WTC11 (cell line): ENCODE measurements around the gene CERS5. TPM values are rescaled to one million over a fixed set of nuclear protein-coding genes. Genes with fewer than 3 reads are reported as not detected.

Experiments used
- ATAC-seq: fragments of 200-7000 bp; cut with Tn5 transposase; 2 replicates; pipeline ENCODE4 v1.10.0; 2021; ENCODE audit warnings: mild to moderate bottlenecking, moderate library complexity
- CTCF ChIA-PET: fragments of 300-600 bp; sonication (Branson Sonifier 250); formaldehyde crosslinking; loops from one replicate; lab custom pipeline; 2021; ENCODE audit warnings: antibody characterized with exemption; lab: Charles Lee
- POLR2A ChIA-PET: fragments of 350-600 bp; sonication (Branson Sonifier 250); formaldehyde crosslinking; loops from one replicate; lab custom pipeline; 2021; ENCODE audit warnings: antibody characterized with exemption; lab: Charles Lee
- DNase-seq: peaks from one replicate; pipeline ENCODE4 v3.0.0; 2021; ENCODE audit warnings: low spot score
- H3K27ac Mint-ChIP-seq: 2 replicates; pipeline ENCODE4 v1.8.0; 2021; ENCODE audit warnings: mixed read lengths
- H3K27me3 Mint-ChIP-seq: 2 replicates; pipeline ENCODE4 v1.8.0; 2021; ENCODE audit warnings: low read depth, mild to moderate bottlenecking, moderate library complexity, mixed read lengths
- H3K36me3 Mint-ChIP-seq: 2 replicates; pipeline ENCODE4 v1.8.0; 2021; ENCODE audit warnings: mixed read lengths
- H3K4me1 Mint-ChIP-seq: 2 replicates; pipeline ENCODE4 v1.8.0; 2022; ENCODE audit warnings: mixed read lengths
- H3K4me3 Mint-ChIP-seq: 2 replicates; pipeline ENCODE4 v1.8.0; 2021; ENCODE audit warnings: mild to moderate bottlenecking, moderate library complexity, mixed read lengths
- H3K9me3 Mint-ChIP-seq: 2 replicates; pipeline ENCODE4 v1.8.0; 2021; ENCODE audit warnings: mixed read lengths
- AR ChIP-seq: fragments of 250-450 bp; sonication (Bioruptor Pico); IDR thresholded peaks from 2 replicates; pipeline ENCODE4 v1.9.0; 2021; ENCODE audit warnings: mild to moderate bottlenecking
- ATF2 ChIP-seq: sonication (generic); formaldehyde crosslinking; IDR thresholded peaks from 2 replicates; pipeline ENCODE4 v1.8.1; 2022; ENCODE audit warnings: low read depth, missing genetic modification reagents, borderline replicate concordance
- CDX4 ChIP-seq: fragments of 250-450 bp; sonication (Bioruptor Pico); IDR thresholded peaks from 2 replicates; pipeline ENCODE4 v1.9.0; 2021; ENCODE audit warnings: moderate library complexity, mild to moderate bottlenecking, inconsistent platforms, borderline replicate concordance
- EMX1 ChIP-seq: fragments of 250-450 bp; sonication (Bioruptor Pico); IDR thresholded peaks from 2 replicates; pipeline ENCODE4 v1.8.0; 2021; ENCODE audit warnings: mild to moderate bottlenecking
- JAZF1 ChIP-seq: fragments of 250-450 bp; sonication (Bioruptor Pico); IDR thresholded peaks from 2 replicates; pipeline ENCODE4 v1.9.0; 2021; ENCODE audit warnings: moderate library complexity, mild to moderate bottlenecking, inconsistent platforms
- SP1 ChIP-seq: sonication (generic); formaldehyde crosslinking; conservative IDR thresholded peaks from 2 replicates; pipeline ENCODE4 v1.8.1; 2022; ENCODE audit warnings: missing genetic modification reagents
- ZNF423 ChIP-seq: fragments of 250-450 bp; sonication (Bioruptor Pico); IDR thresholded peaks from 2 replicates; pipeline ENCODE4 v2.1.2; 2022; ENCODE audit warnings: mild to moderate bottlenecking, moderate library complexity
- ZNF512 ChIP-seq: sonication (generic); formaldehyde crosslinking; IDR thresholded peaks from 2 replicates; pipeline ENCODE4 v1.8.1; 2022; ENCODE audit warnings: missing genetic modification reagents, borderline replicate concordance
- ZNF532 ChIP-seq: fragments of 250-450 bp; sonication (Bioruptor Pico); IDR thresholded peaks from 2 replicates; pipeline ENCODE4 v1.9.0; 2021; ENCODE audit warnings: mild to moderate bottlenecking, borderline replicate concordance
- total RNA-seq: library from RNA; stranded (reverse); gene quantifications from 3 replicates; pipeline ENCODE4 v1.2.3, GENCODE V29; 2021
- TF ChIP-seq, protein P1 (sequence below): sonication (generic); formaldehyde crosslinking; IDR thresholded peaks from 2 replicates; pipeline ENCODE4 v1.8.0; 2022; ENCODE audit warnings: mild to moderate bottlenecking, missing genetic modification reagents
- TF ChIP-seq, protein P2 (sequence below): sonication (generic); formaldehyde crosslinking; IDR thresholded peaks from 2 replicates; pipeline ENCODE4 v1.8.1; 2022; ENCODE audit warnings: low read depth, mild to moderate bottlenecking, moderate library complexity, missing genetic modification reagents, borderline replicate concordance
- TF ChIP-seq, protein P3 (sequence below): sonication (generic); formaldehyde crosslinking; IDR thresholded peaks from 2 replicates; pipeline ENCODE4 v1.8.1; 2022; ENCODE audit warnings: mild to moderate bottlenecking, moderate library complexity, missing genetic modification reagents
- TF ChIP-seq, protein P4 (sequence below): sonication (generic); formaldehyde crosslinking; IDR thresholded peaks from 2 replicates; pipeline ENCODE4 v1.8.1; 2023; ENCODE audit warnings: mild to moderate bottlenecking, moderate library complexity, missing genetic modification reagents
- TF ChIP-seq, protein P5 (sequence below): sonication (generic); formaldehyde crosslinking; IDR thresholded peaks from 2 replicates; pipeline ENCODE4 v1.8.1; 2023; ENCODE audit warnings: mild to moderate bottlenecking, missing genetic modification reagents, borderline replicate concordance

The CERS5 gene
- total RNA-seq, 1 experiment from 2014 or later = 55.8 TPM

- Mint-ChIP-seq H3K4me1 (no peaks in the 10 kb centered on the region), H3K27ac (no peak overlapping the region), H3K4me3 (no peak overlapping the region), H3K36me3 (peaks cover 18% of the 10 kb centered on the region), H3K27me3 (no peaks in the 10 kb centered on the region), H3K9me3 (no peaks in the 10 kb centered on the region)
- ChIA-PET CTCF (interaction anchor here (0.6 kb wide), 1 partner anchor 82 kb away, joined by 3 read pairs; no protein-coding TSS in a partner anchor), POLR2A (interaction anchor here (0.7 kb wide), 1 partner anchor 866 kb away, joined by 3 read pairs; no protein-coding TSS in a partner anchor)
- no peak for DNase-seq
- no peak for ATAC-seq
- TF ChIP-seq ZNF423 (CRISPR knock-in tag) (no peak), ATF2 (CRISPR knock-in tag) (no peak), AR (CRISPR knock-in tag) (no peak), ZNF512 (CRISPR knock-in tag) (no peak), CDX4 (CRISPR knock-in tag) (no peak), EMX1 (CRISPR knock-in tag) (no peak), SP1 (CRISPR knock-in tag) (no peak), ZNF532 (CRISPR knock-in tag) (no peak), JAZF1 (CRISPR knock-in tag) (no peak)
- TF ChIP-seq, protein P1, sequence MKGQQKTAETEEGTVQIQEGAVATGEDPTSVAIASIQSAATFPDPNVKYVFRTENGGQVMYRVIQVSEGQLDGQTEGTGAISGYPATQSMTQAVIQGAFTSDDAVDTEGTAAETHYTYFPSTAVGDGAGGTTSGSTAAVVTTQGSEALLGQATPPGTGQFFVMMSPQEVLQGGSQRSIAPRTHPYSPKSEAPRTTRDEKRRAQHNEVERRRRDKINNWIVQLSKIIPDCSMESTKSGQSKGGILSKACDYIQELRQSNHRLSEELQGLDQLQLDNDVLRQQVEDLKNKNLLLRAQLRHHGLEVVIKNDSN (CRISPR knock-in tag) = no peak
- TF ChIP-seq, protein P2, sequence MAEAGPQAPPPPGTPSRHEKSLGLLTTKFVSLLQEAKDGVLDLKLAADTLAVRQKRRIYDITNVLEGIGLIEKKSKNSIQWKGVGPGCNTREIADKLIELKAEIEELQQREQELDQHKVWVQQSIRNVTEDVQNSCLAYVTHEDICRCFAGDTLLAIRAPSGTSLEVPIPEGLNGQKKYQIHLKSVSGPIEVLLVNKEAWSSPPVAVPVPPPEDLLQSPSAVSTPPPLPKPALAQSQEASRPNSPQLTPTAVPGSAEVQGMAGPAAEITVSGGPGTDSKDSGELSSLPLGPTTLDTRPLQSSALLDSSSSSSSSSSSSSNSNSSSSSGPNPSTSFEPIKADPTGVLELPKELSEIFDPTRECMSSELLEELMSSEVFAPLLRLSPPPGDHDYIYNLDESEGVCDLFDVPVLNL (CRISPR knock-in tag) = no peak
- TF ChIP-seq, protein P3, sequence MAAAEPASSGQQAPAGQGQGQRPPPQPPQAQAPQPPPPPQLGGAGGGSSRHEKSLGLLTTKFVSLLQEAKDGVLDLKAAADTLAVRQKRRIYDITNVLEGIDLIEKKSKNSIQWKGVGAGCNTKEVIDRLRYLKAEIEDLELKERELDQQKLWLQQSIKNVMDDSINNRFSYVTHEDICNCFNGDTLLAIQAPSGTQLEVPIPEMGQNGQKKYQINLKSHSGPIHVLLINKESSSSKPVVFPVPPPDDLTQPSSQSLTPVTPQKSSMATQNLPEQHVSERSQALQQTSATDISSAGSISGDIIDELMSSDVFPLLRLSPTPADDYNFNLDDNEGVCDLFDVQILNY = no peak
- TF ChIP-seq, protein P4, sequence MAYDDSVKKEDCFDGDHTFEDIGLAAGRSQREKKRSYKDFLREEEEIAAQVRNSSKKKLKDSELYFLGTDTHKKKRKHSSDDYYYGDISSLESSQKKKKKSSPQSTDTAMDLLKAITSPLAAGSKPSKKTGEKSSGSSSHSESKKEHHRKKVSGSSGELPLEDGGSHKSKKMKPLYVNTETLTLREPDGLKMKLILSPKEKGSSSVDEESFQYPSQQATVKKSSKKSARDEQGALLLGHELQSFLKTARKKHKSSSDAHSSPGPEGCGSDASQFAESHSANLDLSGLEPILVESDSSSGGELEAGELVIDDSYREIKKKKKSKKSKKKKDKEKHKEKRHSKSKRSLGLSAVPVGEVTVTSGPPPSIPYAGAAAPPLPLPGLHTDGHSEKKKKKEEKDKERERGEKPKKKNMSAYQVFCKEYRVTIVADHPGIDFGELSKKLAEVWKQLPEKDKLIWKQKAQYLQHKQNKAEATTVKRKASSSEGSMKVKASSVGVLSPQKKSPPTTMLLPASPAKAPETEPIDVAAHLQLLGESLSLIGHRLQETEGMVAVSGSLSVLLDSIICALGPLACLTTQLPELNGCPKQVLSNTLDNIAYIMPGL (CRISPR knock-in tag) = no peak
- TF ChIP-seq, protein P5, sequence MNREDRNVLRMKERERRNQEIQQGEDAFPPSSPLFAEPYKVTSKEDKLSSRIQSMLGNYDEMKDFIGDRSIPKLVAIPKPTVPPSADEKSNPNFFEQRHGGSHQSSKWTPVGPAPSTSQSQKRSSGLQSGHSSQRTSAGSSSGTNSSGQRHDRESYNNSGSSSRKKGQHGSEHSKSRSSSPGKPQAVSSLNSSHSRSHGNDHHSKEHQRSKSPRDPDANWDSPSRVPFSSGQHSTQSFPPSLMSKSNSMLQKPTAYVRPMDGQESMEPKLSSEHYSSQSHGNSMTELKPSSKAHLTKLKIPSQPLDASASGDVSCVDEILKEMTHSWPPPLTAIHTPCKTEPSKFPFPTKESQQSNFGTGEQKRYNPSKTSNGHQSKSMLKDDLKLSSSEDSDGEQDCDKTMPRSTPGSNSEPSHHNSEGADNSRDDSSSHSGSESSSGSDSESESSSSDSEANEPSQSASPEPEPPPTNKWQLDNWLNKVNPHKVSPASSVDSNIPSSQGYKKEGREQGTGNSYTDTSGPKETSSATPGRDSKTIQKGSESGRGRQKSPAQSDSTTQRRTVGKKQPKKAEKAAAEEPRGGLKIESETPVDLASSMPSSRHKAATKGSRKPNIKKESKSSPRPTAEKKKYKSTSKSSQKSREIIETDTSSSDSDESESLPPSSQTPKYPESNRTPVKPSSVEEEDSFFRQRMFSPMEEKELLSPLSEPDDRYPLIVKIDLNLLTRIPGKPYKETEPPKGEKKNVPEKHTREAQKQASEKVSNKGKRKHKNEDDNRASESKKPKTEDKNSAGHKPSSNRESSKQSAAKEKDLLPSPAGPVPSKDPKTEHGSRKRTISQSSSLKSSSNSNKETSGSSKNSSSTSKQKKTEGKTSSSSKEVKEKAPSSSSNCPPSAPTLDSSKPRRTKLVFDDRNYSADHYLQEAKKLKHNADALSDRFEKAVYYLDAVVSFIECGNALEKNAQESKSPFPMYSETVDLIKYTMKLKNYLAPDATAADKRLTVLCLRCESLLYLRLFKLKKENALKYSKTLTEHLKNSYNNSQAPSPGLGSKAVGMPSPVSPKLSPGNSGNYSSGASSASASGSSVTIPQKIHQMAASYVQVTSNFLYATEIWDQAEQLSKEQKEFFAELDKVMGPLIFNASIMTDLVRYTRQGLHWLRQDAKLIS (CRISPR knock-in tag) = no peak
- TF ChIP-seq, all 79 proteins: peak for 0
These were observed 23.7 kb upstream of the CERS5 start for GRCh38 chr12:50190859-50191258.
